ENCODE data around the gene HLCS. TPM values are rescaled to one million over a fixed set of nuclear protein-coding genes. Genes with fewer than 3 reads are reported as not detected.

Gene HLCS
- total and polyA plus RNA-seq, 2 donors (not counting 3 experiments of a cell fraction or from before 2014, with no cell fraction given) = 6.7 to 17.2 TPM

DNA sequence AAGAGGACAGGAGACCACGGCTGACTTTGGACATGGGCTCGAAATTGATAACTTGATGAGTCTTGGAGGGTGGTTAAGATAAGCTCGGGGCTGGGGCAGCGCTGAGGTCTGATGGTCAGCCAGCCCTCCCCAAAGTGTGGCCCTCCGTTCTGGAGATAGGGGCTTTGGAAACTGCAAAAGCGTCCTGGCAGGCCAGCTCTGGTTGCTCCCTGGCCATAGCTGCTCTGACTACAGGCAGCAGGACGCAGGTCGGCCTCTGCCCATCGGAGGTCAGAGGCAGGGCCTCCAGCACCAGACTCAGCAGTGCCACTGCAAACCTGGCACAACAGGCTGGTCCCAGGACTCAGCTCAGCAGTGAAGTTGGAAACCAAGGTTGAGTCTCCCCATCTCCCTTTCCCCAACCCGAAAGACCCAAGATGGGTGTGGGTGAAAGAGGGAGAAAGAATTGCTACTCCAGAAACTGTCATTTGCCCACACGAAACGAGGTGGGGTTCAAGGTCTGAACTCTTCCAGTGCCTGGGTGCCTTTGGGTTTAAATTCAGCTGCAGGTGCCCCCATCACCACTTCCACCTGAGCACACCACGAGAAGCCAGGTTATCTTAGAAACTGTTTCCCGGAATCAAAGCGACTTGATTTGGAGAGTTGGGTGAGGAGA lies 262.7 kb downstream of the HLCS start:
- no peak overlapping the region for H3K9ac ChIP-seq (replicated peaks; ENCODE audit: extremely low read depth, insufficient read depth, low read length)
- TF ChIP-seq, protein P1, sequence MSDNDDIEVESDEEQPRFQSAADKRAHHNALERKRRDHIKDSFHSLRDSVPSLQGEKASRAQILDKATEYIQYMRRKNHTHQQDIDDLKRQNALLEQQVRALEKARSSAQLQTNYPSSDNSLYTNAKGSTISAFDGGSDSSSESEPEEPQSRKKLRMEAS (IDR thresholded peaks at IDR 0.05; ENCODE audit: insufficient read depth, insufficient read length) = no peak
- TF ChIP-seq POLR2A (IDR thresholded peaks at IDR 0.05; ENCODE audit: low read depth, low read length) = no peak
- no peak for TF ChIP-seq POLR2AphosphoS5 (IDR thresholded peaks at IDR 0.05; ENCODE audit: insufficient read depth, low read depth, low read length)
- TF ChIP-seq JUN (IDR thresholded peaks at IDR 0.05; ENCODE audit: borderline replicate concordance, insufficient read depth, insufficient read length, low read depth) = no peak
- TF ChIP-seq EZH2 (IDR thresholded peaks at IDR 0.05; ENCODE audit: borderline replicate concordance, low read depth, low read length, severe bottlenecking) = no peak
- TF ChIP-seq GATA2 (IDR thresholded peaks at IDR 0.05; ENCODE audit: insufficient read depth, insufficient read length, low read depth, low read length) = no peak
- TF ChIP-seq, protein P2, sequence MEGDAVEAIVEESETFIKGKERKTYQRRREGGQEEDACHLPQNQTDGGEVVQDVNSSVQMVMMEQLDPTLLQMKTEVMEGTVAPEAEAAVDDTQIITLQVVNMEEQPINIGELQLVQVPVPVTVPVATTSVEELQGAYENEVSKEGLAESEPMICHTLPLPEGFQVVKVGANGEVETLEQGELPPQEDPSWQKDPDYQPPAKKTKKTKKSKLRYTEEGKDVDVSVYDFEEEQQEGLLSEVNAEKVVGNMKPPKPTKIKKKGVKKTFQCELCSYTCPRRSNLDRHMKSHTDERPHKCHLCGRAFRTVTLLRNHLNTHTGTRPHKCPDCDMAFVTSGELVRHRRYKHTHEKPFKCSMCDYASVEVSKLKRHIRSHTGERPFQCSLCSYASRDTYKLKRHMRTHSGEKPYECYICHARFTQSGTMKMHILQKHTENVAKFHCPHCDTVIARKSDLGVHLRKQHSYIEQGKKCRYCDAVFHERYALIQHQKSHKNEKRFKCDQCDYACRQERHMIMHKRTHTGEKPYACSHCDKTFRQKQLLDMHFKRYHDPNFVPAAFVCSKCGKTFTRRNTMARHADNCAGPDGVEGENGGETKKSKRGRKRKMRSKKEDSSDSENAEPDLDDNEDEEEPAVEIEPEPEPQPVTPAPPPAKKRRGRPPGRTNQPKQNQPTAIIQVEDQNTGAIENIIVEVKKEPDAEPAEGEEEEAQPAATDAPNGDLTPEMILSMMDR (IDR thresholded peaks at IDR 0.05; ENCODE audit: extremely low read depth in 1 of 2, insufficient read depth in 1 of 2, low read depth in 1 of 2, low read length in 2 of 2) = no peak
- TF ChIP-seq FOS (IDR thresholded peaks at IDR 0.05; ENCODE audit: borderline replicate concordance, insufficient read depth, low read length) = no peak
- no peak for TF ChIP-seq MYC (IDR thresholded peaks at IDR 0.05; ENCODE audit: low read depth, low read length)
- H3K9me1 ChIP-seq (replicated peaks; ENCODE audit: control insufficient read depth, extremely low read depth, insufficient read depth, low read length) = no peaks in the 10 kb centered on the region
- no peak overlapping the region for H3K4me2 ChIP-seq (ENCODE audit: insufficient read depth, low read length)
- intact Hi-C loops (cut with micrococcal nuclease) (no loop called here), dilution Hi-C loops (cut with MboI; ENCODE audit: extremely low pct_ligation_motif_present, low sequenced_read_pairs) (no loop called here)
- ChIA-PET CTCF (interaction anchor here (2.6 to 2.9 kb wide), 2 partner anchors 73 to 214 kb away, joined by 10 to 11 read pairs; no protein-coding TSS in a partner anchor), POLR2A (no interaction called here)
- FAIRE-seq (no peak), DNase-seq (ENCODE audit: low read depth, low spot score) (no peak)
- no peak overlapping the region for H3K27ac ChIP-seq (ENCODE audit: insufficient read depth, low read depth, low read length)
- no peak overlapping the region for H3K4me3 ChIP-seq (replicated peaks in 1 of 3; ENCODE audit: insufficient read depth in 1 of 3, low read depth in 1 of 3, low read length in 3 of 3)
- H3K79me2 ChIP-seq (ENCODE audit: control insufficient read depth, insufficient read depth, low read length) = no peaks in the 10 kb centered on the region
- no peaks in the 10 kb centered on the region for H3K36me3 ChIP-seq (ENCODE audit: control insufficient read depth in 2 of 2, extremely low read depth in 1 of 2, insufficient read depth in 2 of 2, low read length in 2 of 2)
- H4K20me1 ChIP-seq (replicated peaks; ENCODE audit: control insufficient read depth, extremely low read depth, insufficient read depth, low read length) = no peaks in the 10 kb centered on the region
- H3K27me3 ChIP-seq (ENCODE audit: control insufficient read depth in 2 of 2, insufficient read depth in 2 of 2, low read length in 2 of 2) = peaks cover 89 to 98% of the 10 kb centered on the region in 2 experiments
- peaks cover 15% of the 10 kb centered on the region for H3K4me1 ChIP-seq (ENCODE audit: control insufficient read depth, extremely low read depth, insufficient read depth, low read length)
- BruUV-seq (replicated peaks) = no TSS peak
- no peak overlapping the region for H2AFZ ChIP-seq (ENCODE audit: low read depth, low read length)
- no peaks in the 10 kb centered on the region for H3K9me3 ChIP-seq (replicated peaks; ENCODE audit: control insufficient read depth, insufficient read depth, low read length)

Data from endothelial cell of umbilical vein (primary cell).